GM12874 (cell line): ENCODE data around the gene IRF1.

ENCODE experiments used
- CTCF ChIP-seq: IDR thresholded peaks from 2 replicates; pipeline ENCODE4 v1.5.1; 2011; ENCODE audit warnings: low read depth, mild to moderate bottlenecking, control low read depth, low read length, moderate library complexity; ENCODE audit not compliant: insufficient read depth

The IRF1 gene

GRCh38 chr5:132491368-132492364 lies 1.1 kb upstream of the IRF1 start:
- no peak for TF ChIP-seq CTCF

GRCh38 chr5:132489871-132490483 lies 596 bp downstream of the IRF1 start:
- no peak for TF ChIP-seq CTCF

- no peak for TF ChIP-seq CTCF
Measured at GRCh38 chr5:132489051-132489770, 1.4 kb downstream of the IRF1 start.

GRCh38 chr5:132488590-132488989 lies 2.0 kb downstream of the IRF1 start:
- no peak for TF ChIP-seq CTCF

- no peak for TF ChIP-seq CTCF
Measured at GRCh38 chr5:132487841-132488555, 2.6 kb downstream of the IRF1 start.

GRCh38 chr5:132487095-132487428 lies 3.5 kb downstream of the IRF1 start:
- TF ChIP-seq CTCF, result no peak
